ENCODE data around the gene SRCIN1.

SRCIN1 gene

GRCh38 chr17:38572669-38573365 is 32.9 kb downstream of the SRCIN1 start:
- TF ChIP-seq, protein P1, sequence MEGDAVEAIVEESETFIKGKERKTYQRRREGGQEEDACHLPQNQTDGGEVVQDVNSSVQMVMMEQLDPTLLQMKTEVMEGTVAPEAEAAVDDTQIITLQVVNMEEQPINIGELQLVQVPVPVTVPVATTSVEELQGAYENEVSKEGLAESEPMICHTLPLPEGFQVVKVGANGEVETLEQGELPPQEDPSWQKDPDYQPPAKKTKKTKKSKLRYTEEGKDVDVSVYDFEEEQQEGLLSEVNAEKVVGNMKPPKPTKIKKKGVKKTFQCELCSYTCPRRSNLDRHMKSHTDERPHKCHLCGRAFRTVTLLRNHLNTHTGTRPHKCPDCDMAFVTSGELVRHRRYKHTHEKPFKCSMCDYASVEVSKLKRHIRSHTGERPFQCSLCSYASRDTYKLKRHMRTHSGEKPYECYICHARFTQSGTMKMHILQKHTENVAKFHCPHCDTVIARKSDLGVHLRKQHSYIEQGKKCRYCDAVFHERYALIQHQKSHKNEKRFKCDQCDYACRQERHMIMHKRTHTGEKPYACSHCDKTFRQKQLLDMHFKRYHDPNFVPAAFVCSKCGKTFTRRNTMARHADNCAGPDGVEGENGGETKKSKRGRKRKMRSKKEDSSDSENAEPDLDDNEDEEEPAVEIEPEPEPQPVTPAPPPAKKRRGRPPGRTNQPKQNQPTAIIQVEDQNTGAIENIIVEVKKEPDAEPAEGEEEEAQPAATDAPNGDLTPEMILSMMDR (conservative IDR thresholded peaks at IDR 0.05; ENCODE audit: low read depth) = no peak
- DNase-seq (ENCODE audit: low spot score) = no peak
- CTCF ChIA-PET = interaction anchor here (0.5 kb wide), 1 partner anchor 1962 kb away, joined by 3 read pairs; no protein-coding TSS in a partner anchor
- POLR2A ChIA-PET (ENCODE audit: low non-redundant PET) = no interaction called here
- no peak overlapping the region for H3K27ac ChIP-seq

GRCh38 chr17:38571833-38572668 is 33.7 kb downstream of the SRCIN1 start:
- POLR2A ChIA-PET (ENCODE audit: low non-redundant PET) = no interaction called here
- no peak for DNase-seq (ENCODE audit: low spot score)
- TF ChIP-seq, protein P1 (conservative IDR thresholded peaks at IDR 0.05; ENCODE audit: low read depth) = no peak
- H3K27ac ChIP-seq = no peak overlapping the region
- CTCF ChIA-PET = interaction anchor here (0.6 kb wide), 1 partner anchor 91 kb away, joined by 3 read pairs; no protein-coding TSS in a partner anchor

DNA sequence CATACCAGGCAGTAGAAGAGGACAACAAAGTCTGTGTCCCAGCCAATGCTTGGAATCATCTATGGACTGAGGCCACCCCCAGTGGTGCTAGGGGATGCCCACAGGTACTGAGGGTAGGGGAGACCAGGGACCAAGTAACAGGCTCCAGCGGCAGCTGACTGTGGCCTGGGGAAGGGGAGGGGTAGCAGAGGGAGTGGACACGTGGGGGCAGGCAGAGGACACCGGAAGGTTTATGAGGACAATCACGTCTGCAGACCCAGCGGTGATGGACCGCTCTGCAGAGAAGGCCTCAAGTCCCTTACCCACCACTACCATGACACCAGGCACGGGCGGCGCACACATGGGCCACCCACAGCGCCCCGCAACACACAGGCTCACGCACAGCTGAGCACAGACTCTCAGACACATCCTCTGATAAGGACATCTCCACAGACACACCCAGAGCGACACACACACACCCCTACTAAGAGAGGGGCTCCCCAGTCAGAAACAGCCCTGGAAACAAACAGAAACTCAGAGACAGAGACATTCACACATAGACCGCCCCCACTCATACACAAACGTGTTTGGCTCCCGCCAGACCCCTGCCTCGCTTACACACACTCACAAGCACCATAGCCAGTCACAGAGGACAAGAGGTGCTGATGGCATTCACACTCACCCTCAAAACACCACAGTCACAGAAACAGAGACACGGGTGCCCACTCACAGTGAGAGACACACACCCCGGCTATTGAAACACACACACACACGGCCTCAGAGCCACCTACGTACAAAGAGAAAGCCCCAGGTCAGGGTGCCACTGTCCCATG is 35.8 kb downstream of the SRCIN1 start:
- TF ChIP-seq, protein P1 (conservative IDR thresholded peaks at IDR 0.05; ENCODE audit: low read depth) = no peak
- no peak overlapping the region for H3K27ac ChIP-seq
- POLR2A ChIA-PET (ENCODE audit: low non-redundant PET) = no interaction called here
- no peak for DNase-seq (ENCODE audit: low spot score)
- CTCF ChIA-PET = no interaction called here

DNA sequence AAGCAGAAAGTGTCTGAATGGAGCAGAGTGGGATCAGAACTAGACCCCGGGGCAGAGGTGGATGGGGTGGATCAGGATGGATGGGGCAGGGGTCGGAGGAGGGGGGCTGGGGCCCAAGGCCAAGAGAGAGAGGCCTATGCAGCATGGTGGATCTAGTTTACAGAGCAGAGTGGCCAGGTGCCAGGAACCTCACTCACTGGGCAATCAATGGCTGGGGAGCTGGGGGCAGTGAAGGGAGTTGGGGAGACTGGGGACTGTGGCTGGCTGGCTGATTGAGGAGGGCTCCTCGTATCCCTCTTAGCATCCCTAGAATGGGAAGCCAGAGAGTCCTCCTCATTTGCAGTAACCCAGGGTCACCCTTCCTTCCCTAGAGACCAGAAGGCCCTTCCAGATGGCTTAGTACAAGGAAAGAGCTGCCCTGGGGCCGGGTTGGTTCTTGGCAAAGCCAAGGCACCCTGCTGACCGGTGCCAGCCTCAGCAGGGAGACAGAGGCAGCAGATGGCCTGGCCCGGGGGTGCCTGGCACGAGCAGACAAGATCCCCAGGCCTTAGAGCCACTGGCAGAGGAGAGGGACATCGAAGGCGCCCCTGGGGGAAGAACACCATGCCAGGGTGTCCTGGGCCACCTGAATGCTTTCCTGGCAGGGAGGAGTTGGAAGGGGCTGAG is 36.8 kb downstream of the SRCIN1 start:
- DNase-seq (ENCODE audit: low spot score) = no peak
- no peak overlapping the region for H3K27ac ChIP-seq
- TF ChIP-seq, protein P1 (conservative IDR thresholded peaks at IDR 0.05; ENCODE audit: low read depth) = no peak
- POLR2A ChIA-PET (ENCODE audit: low non-redundant PET) = no interaction called here
- CTCF ChIA-PET = no interaction called here

- POLR2A ChIA-PET (ENCODE audit: low non-redundant PET) = no interaction called here
- TF ChIP-seq, protein P1 (conservative IDR thresholded peaks at IDR 0.05; ENCODE audit: low read depth) = no peak
- no peak overlapping the region for H3K27ac ChIP-seq
- CTCF ChIA-PET = interaction anchor here (0.5 kb wide), 1 partner anchor 30 kb away, joined by 3 read pairs; no protein-coding TSS in a partner anchor
- no peak for DNase-seq (ENCODE audit: low spot score)
Measured at GRCh38 chr17:38568274-38568673, 37.5 kb downstream of the SRCIN1 start.
